C4-2B (cell line): ENCODE results near the gene CDKAL1.

ENCODE experiments used
- ZFX ChIP-seq: fragments of 450-650 bp; IDR thresholded peaks from 2 replicates; pipeline ENCODE4 v1.6.1; 2017
- TF ChIP-seq, protein P1 (sequence below): fragments of 450-650 bp; conservative IDR thresholded peaks from 2 replicates; pipeline ENCODE4 v1.5.1; 2017; ENCODE audit warnings: mild to moderate bottlenecking

- TF ChIP-seq, protein P1, sequence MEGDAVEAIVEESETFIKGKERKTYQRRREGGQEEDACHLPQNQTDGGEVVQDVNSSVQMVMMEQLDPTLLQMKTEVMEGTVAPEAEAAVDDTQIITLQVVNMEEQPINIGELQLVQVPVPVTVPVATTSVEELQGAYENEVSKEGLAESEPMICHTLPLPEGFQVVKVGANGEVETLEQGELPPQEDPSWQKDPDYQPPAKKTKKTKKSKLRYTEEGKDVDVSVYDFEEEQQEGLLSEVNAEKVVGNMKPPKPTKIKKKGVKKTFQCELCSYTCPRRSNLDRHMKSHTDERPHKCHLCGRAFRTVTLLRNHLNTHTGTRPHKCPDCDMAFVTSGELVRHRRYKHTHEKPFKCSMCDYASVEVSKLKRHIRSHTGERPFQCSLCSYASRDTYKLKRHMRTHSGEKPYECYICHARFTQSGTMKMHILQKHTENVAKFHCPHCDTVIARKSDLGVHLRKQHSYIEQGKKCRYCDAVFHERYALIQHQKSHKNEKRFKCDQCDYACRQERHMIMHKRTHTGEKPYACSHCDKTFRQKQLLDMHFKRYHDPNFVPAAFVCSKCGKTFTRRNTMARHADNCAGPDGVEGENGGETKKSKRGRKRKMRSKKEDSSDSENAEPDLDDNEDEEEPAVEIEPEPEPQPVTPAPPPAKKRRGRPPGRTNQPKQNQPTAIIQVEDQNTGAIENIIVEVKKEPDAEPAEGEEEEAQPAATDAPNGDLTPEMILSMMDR, result no peak
- TF ChIP-seq ZFX, result no peak
Measured at GRCh38 chr6:20851795-20852194, 317.5 kb downstream of the CDKAL1 start.
